HG03066 (cell line): ENCODE measurements around the gene MPND.

ENCODE experiments used
- ATAC-seq: cut with Tn5 transposase; IDR thresholded peaks from one replicate; pipeline ENCODE4 v1.9.1; 2021; ENCODE audit warnings: low read depth; ENCODE audit not compliant: unreplicated experiment

MPND gene

GRCh38 chr19:4396949-4397783, 53.8 kb downstream of the MPND start:
- ATAC-seq: no peak

DNA sequence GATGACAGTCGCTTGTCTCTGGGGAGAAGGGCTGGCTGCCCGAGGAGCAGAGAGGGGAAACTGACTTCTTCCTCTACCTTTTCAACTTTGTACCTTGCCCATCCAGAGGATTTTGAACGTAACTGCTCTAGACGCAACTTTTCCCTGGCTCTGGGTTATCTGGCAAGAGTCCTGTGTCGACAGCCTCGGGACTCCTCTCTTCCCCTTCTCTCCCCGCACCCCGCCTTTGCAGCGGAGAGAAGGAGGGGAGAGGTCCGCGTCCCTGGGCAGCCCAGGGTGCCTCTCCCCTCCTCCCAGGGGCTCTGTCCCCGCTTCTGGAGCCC, 56.4 kb downstream of the MPND start:
- ATAC-seq: peak; percentile 17

DNA sequence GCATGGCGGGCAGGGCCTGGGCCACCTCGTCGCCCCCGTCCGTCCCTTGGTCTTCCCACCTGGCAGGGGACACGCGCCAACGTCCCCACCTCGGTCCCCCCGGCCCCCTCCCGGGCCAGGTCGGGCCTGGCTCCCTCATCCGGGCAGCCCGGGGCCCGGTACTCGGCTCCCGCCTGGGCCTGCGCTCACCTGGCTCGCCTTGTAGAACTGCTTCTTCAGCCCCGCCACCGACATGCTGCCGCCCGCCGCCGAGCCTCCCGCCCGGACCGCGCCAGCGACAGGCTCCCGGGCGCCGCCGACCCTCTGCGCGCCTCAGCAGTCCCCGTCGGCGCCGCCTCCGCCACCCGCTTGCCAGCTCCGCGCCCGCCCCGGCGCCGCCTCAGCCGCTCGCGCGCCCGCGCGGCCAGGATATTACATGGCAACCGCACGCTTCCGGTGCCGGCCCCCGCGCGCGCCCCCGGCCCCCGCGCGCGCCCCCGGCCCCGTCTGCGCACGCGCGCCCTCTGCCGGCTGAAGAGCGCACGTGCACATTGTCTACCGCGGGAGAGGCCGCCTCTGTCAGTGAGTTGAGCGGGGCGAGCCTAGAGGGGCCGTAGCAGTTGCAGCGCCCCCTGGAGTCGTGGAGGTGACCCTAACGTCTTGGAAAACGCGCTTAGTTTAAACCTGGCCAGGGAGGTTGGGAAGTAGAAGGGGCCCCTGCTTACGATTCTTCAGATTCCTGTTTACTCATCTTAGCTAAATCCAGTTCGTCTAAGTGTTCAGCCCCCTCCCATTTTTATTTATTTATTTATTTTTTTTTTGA, 57.0 kb downstream of the MPND start, which contains the start of gene SH3GL1:
Gene SH3GL1 (minus strand): TSS at position 413 of the 802 bp plus-strand sequence. CDS start 179 bp downstream, at position 234.
- peak; percentile 53 for ATAC-seq

DNA sequence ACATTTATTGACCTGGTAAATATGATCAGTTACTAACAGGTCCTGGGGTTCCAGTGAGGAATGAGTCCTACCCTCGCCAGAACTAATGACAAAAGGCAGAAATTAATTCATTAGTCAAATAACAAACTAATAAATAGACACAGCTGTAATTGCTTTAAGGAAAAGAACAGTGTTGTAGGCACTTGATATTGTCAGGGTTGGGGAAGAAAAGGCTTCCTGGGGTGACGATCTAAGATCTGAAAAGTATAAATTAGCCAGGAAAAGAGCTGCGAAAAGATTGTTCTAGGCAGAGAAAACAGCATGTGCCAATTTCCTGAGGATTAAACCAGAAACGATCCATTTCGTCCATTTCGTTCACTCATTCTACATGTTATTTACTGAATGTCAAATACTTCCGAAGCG, 58.4 kb downstream of the MPND start:
- ATAC-seq: no peak

DNA sequence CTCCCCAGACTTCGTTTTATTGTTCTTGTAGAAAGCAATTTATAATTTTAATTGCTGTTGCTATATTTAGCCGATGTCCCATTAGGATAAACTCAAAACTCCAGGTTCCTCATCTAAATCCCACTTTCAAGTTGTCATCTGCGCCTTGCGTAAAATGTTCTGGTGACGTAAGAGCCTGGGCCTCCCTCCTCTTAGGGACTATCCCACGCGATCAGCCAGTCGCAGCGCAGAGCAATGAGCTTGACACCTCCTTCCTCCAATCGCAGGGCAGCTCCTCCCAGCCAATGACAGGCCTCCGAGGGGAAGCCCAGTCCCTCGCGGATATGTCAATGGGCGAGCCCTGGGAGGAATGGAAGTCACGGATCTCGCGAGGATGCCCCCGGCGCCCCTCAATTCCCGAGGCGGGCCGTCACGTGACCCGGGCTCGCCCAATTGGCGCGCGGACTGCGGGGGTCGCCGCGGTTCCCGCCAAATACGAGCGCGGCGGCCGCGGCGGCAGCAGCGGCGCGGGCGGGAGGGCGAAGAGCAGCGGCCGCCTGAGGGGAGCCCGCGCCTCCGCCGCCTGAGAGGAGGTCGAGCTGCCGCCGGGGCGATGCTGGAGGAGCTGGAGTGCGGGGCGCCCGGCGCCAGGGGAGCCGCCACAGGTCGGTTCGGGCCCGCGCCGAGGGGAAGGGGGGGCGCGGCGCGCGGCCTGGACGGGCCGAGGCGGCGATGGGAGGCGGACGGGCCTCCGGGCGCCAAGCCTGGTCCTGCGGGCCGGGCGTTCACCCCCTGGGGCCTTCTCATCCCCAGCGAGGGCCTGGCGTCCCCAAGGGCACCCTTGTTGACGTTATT, 59.0 kb downstream of the MPND start, which contains the start of gene CHAF1A:
Gene CHAF1A (plus strand): TSS at position 470 of the 834 bp plus-strand sequence. CDS start 123 bp downstream, at position 593.
- peak; percentile 69 for ATAC-seq

DNA sequence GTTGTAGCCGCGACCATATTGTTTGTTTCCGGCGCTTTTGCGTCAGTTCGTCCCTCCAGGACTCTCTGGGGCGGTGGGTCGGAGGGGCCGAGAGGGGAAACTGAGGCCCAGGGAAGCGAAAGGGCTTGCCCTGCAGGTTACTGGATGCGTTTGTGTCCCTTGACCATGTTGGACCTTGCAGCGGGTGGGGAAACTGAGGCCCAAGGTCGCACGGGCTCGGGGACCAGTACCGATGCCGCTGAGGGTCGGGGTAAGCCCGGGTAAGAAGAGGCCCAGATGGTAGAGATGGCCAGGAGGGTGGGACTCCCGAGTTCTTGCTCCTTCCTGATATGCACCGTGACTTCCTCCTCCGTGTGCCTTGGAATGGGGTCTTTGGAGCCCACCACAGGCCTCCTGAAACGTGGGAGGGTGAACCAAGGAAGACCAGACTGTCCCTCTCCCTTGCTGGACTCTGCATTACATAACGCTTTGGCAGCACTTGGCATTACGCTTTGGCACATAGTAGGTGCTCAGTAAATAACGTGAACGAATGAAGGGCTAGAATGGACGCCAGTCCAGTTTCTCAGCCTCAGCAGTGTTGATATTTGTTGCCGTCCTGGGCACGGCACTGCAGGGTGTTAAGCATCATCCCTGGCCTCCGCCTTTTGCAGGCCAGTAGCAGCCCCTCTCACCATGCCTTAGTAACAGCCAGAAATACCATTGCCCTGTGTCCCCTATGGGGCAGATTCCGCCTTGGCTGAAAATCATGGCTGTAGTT, 59.8 kb downstream of the MPND start:
- ATAC-seq: no peak

DNA sequence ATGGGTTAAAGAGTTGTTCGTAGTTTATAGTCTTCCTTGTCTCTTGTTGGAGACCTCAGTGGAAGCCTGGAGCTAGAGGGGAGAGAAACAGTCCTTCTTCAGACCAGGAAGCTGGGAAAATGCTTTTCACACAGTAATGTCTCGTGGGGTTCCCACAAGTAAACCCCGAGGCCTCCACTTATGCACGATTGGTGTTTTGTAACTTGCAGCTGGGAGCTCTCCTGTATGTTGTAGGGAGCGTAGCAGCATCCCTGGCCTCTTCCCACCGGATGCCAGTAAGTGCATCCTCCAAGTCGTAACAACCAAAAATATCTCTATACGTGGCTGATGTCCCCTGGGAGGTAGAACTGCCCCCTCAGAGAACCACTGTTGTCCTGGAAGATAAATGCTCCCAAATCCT, 62.6 kb downstream of the MPND start:
- ATAC-seq: no peak

DNA sequence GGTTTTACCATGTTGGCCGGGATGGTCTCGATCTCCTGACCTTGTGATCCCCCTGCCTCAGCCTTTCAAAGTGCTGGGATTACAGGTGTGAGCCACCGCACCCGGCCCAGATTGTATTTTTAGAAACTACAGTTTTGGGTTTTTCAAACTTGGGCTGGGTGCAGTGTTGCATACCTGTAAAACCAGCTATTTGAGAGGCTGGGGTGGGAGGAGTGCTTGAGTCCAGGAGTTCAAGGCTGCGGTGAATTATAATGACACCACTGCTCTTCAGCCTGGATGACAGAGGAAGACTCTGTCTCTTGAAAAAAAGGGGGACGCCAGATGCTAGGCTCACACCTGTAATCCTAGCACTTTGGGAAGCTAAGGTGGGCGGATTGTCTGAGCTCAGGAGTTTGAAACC, 63.3 kb downstream of the MPND start:
- no peak for ATAC-seq

DNA sequence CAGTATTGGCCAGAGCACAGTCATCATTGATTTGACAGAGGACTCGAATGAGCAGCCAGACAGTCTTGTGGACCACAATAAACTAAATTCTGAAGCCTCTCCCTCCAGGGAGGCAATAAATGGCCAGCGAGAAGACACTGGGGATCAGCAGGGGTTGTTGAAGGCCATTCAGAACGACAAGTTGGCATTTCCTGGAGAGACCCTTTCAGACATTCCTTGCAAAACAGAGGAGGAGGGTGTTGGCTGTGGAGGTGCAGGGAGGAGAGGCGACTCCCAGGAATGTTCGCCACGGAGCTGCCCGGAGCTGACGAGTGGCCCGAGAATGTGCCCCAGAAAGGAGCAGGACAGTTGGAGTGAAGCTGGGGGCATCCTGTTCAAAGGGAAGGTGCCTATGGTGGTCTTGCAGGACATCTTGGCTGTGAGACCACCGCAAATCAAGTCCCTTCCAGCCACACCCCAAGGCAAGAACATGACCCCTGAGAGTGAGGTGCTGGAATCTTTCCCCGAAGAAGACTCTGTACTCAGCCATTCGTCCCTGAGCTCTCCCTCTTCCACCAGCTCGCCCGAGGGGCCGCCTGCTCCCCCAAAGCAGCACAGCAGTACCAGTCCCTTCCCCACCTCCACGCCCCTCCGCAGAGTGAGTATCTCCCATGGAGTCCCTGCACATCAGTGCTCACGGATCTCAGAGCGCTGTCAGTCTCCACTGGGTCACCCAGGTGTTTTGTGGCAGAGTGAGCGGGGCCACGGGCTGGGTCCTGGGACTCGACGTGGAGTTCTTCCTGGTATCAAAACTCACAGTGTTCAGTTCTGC, 66.0 kb downstream of the MPND start:
- no peak for ATAC-seq
